ENCODE data around the gene DUSP18.
A peak's percentile ranks its signal among the peaks of the same experiment; 100 is the strongest.

The DUSP18 gene

GRCh38 chr22:30654361-30654760 lies 13.3 kb downstream of the DUSP18 start:
- no peak overlapping the region for H3K4ac ChIP-seq (ENCODE audit: low read depth, low read length)
- no peaks in the 10 kb centered on the region for H3K79me1 ChIP-seq (ENCODE audit: low read length)
- no peak overlapping the region for H3K4me3 ChIP-seq (ENCODE audit: low read depth, low read length)
- no peak overlapping the region for H3K9ac ChIP-seq (ENCODE audit: low read length)
- no peak overlapping the region for H3K14ac ChIP-seq (ENCODE audit: low read length)
- H3K9me3 ChIP-seq (ENCODE audit: insufficient read depth, low read depth, low read length), result no peaks in the 10 kb centered on the region
- no peak overlapping the region for H2BK120ac ChIP-seq (ENCODE audit: insufficient read depth, low read length, poor library complexity)
- no peak for DNase-seq
- H4K91ac ChIP-seq (ENCODE audit: low read depth, low read length), result no peak overlapping the region
- no CpG with 5 or more reads among the region's 14 CpGs for WGBS (ENCODE audit: extremely low coverage, insufficient coverage, insufficient read length)
- H4K8ac ChIP-seq (ENCODE audit: low read depth, low read length), result no peak overlapping the region
- no peak overlapping the region for H2BK5ac ChIP-seq (ENCODE audit: low read depth, low read length, poor library complexity)
- H3K23ac ChIP-seq (ENCODE audit: low read length), result no peak overlapping the region
- H2AK5ac ChIP-seq (ENCODE audit: low read length), result no peak overlapping the region
- no peaks in the 10 kb centered on the region for H3K27me3 ChIP-seq (ENCODE audit: insufficient read depth, low read length)
- no peaks in the 10 kb centered on the region for H3K4me1 ChIP-seq (ENCODE audit: control insufficient read depth in 1 of 2, insufficient read depth in 2 of 2, low read length in 2 of 2)
- no peaks in the 10 kb centered on the region for H3K36me3 ChIP-seq (ENCODE audit: control insufficient read depth in 1 of 2, insufficient read depth in 2 of 2, low read length in 2 of 2)
- no peak overlapping the region for H3K27ac ChIP-seq (ENCODE audit: low read depth, low read length)
- H4K12ac ChIP-seq (ENCODE audit: low read depth, low read length), result no peak overlapping the region
- H2BK12ac ChIP-seq (ENCODE audit: low read length), result no peak overlapping the region
- no peak overlapping the region for H3K4me2 ChIP-seq (ENCODE audit: low read length)
- H3K79me2 ChIP-seq (ENCODE audit: control insufficient read depth, insufficient read depth, low read length, poor library complexity), result no peaks in the 10 kb centered on the region
- H3K18ac ChIP-seq (ENCODE audit: low read length), result no peak overlapping the region
- no peak overlapping the region for H2AFZ ChIP-seq (ENCODE audit: insufficient read depth, low read length, poor library complexity)

GRCh38 chr22:30652852-30653251 lies 14.8 kb downstream of the DUSP18 start:
- Histone ChIP-seq H3K4me3 (ENCODE audit: low read depth, low read length) (no peak overlapping the region), H3K18ac (ENCODE audit: low read length) (no peak overlapping the region), H3K23ac (ENCODE audit: low read length) (no peak overlapping the region), H3K27me3 (ENCODE audit: insufficient read depth, low read length) (no peaks in the 10 kb centered on the region), H3K4me1 (ENCODE audit: control insufficient read depth in 1 of 2, insufficient read depth in 2 of 2, low read length in 2 of 2) (no peaks in the 10 kb centered on the region), H3K27ac (ENCODE audit: low read depth, low read length) (no peak overlapping the region), H2BK5ac (ENCODE audit: low read depth, low read length, poor library complexity) (no peak overlapping the region), H2BK12ac (ENCODE audit: low read length) (no peak overlapping the region), H2AK5ac (ENCODE audit: low read length) (no peak overlapping the region), H2AFZ (ENCODE audit: insufficient read depth, low read length, poor library complexity) (no peak overlapping the region), H3K79me1 (ENCODE audit: low read length) (no peaks in the 10 kb centered on the region), H3K79me2 (ENCODE audit: control insufficient read depth, insufficient read depth, low read length, poor library complexity) (no peaks in the 10 kb centered on the region), H3K36me3 (ENCODE audit: control insufficient read depth in 1 of 2, insufficient read depth in 2 of 2, low read length in 2 of 2) (no peaks in the 10 kb centered on the region), H2BK120ac (ENCODE audit: insufficient read depth, low read length, poor library complexity) (no peak overlapping the region), H3K9me3 (ENCODE audit: insufficient read depth, low read depth, low read length) (no peaks in the 10 kb centered on the region), H3K9ac (ENCODE audit: low read length) (no peak overlapping the region), H3K14ac (ENCODE audit: low read length) (no peak overlapping the region), H3K4ac (ENCODE audit: low read depth, low read length) (no peak overlapping the region), H4K12ac (ENCODE audit: low read depth, low read length) (no peak overlapping the region), H4K8ac (ENCODE audit: low read depth, low read length) (no peak overlapping the region), H3K4me2 (ENCODE audit: low read length) (no peak overlapping the region), H4K91ac (ENCODE audit: low read depth, low read length) (no peak overlapping the region)
- WGBS (ENCODE audit: extremely low coverage, insufficient coverage, insufficient read length), result no CpG with 5 or more reads among the region's 2 CpGs
- no peak for DNase-seq

- Histone ChIP-seq H3K4ac (ENCODE audit: low read depth, low read length) (no peak overlapping the region), H3K4me2 (ENCODE audit: low read length) (no peak overlapping the region), H3K79me1 (ENCODE audit: low read length) (no peaks in the 10 kb centered on the region), H3K14ac (ENCODE audit: low read length) (no peak overlapping the region), H2BK5ac (ENCODE audit: low read depth, low read length, poor library complexity) (no peak overlapping the region), H3K18ac (ENCODE audit: low read length) (no peak overlapping the region), H3K9me3 (ENCODE audit: insufficient read depth, low read depth, low read length) (no peaks in the 10 kb centered on the region), H3K27me3 (ENCODE audit: insufficient read depth, low read length) (no peaks in the 10 kb centered on the region), H3K4me3 (ENCODE audit: low read depth, low read length) (no peak overlapping the region), H3K27ac (ENCODE audit: low read depth, low read length) (no peak overlapping the region), H2AFZ (ENCODE audit: insufficient read depth, low read length, poor library complexity) (no peak overlapping the region), H3K36me3 (ENCODE audit: control insufficient read depth in 1 of 2, insufficient read depth in 2 of 2, low read length in 2 of 2) (no peaks in the 10 kb centered on the region), H2AK5ac (ENCODE audit: low read length) (no peak overlapping the region), H2BK120ac (ENCODE audit: insufficient read depth, low read length, poor library complexity) (no peak overlapping the region), H3K9ac (ENCODE audit: low read length) (no peak overlapping the region), H4K12ac (ENCODE audit: low read depth, low read length) (no peak overlapping the region), H4K91ac (ENCODE audit: low read depth, low read length) (no peak overlapping the region), H4K8ac (ENCODE audit: low read depth, low read length) (no peak overlapping the region), H2BK12ac (ENCODE audit: low read length) (no peak overlapping the region), H3K23ac (ENCODE audit: low read length) (no peak overlapping the region), H3K4me1 (ENCODE audit: control insufficient read depth in 1 of 2, insufficient read depth in 2 of 2, low read length in 2 of 2) (no peaks in the 10 kb centered on the region), H3K79me2 (ENCODE audit: control insufficient read depth, insufficient read depth, low read length, poor library complexity) (no peaks in the 10 kb centered on the region)
- no CpG with 5 or more reads among the region's 5 CpGs for WGBS (ENCODE audit: extremely low coverage, insufficient coverage, insufficient read length)
- DNase-seq, result no peak
Measured at GRCh38 chr22:30650508-30651116, 17.1 kb downstream of the DUSP18 start.

DNA sequence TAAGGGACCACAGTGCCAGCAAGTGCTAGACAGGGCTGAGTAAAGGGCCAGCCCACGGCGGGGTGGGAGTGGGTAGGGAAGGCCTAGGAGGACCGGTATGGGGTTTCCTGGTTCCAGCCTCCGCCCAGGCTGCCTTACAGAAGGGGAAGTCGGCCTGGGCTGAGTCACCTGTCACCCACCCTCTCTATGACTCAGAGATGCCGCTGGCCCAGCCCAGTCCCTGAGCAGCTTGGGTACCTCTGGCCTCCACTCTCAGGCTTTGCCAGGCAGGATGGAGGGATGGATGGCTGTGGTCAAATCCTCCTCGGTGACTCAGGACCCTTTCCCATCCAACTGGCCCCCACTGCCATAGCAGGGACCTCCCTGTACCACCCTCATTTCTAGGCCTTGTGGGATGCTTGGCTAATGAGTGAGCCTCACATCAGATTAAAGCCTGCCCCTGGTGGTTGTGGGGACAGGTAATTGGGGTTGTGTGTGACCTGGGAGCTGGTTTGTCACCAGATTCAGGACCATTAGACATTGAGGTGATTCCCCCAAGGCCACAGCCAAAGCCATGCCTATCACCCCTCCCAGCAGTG lies 18.2 kb downstream of the DUSP18 start:
- DNase-seq, result peak; percentile 50 to 54
- H3K14ac ChIP-seq (ENCODE audit: low read length), result no peak overlapping the region

More for the DNA sequence above, 18.2 kb downstream of the DUSP18 start:
- Histone ChIP-seq H3K36me3 (ENCODE audit: control insufficient read depth in 1 of 2, insufficient read depth in 2 of 2, low read length in 2 of 2) (no peaks in the 10 kb centered on the region), H3K4me3 (ENCODE audit: low read depth, low read length) (no peak overlapping the region), H4K8ac (ENCODE audit: low read depth, low read length) (no peak overlapping the region), H3K9ac (ENCODE audit: low read length) (no peak overlapping the region), H3K79me1 (ENCODE audit: low read length) (no peaks in the 10 kb centered on the region), H3K27me3 (ENCODE audit: insufficient read depth, low read length) (no peaks in the 10 kb centered on the region), H2AK5ac (ENCODE audit: low read length) (no peak overlapping the region), H3K9me3 (ENCODE audit: insufficient read depth, low read depth, low read length) (no peaks in the 10 kb centered on the region), H2BK120ac (ENCODE audit: insufficient read depth, low read length, poor library complexity) (no peak overlapping the region), H2BK5ac (ENCODE audit: low read depth, low read length, poor library complexity) (no peak overlapping the region), H4K91ac (ENCODE audit: low read depth, low read length) (no peak overlapping the region), H3K79me2 (ENCODE audit: control insufficient read depth, insufficient read depth, low read length, poor library complexity) (no peaks in the 10 kb centered on the region), H2AFZ (ENCODE audit: insufficient read depth, low read length, poor library complexity) (no peak overlapping the region), H3K27ac (ENCODE audit: low read depth, low read length) (no peak overlapping the region), H4K12ac (ENCODE audit: low read depth, low read length) (no peak overlapping the region), H3K4me2 (ENCODE audit: low read length) (no peak overlapping the region), H3K23ac (ENCODE audit: low read length) (no peak overlapping the region), H3K4ac (ENCODE audit: low read depth, low read length) (no peak overlapping the region), H3K4me1 (ENCODE audit: control insufficient read depth in 1 of 2, insufficient read depth in 2 of 2, low read length in 2 of 2) (no peaks in the 10 kb centered on the region), H3K18ac (ENCODE audit: low read length) (no peak overlapping the region), H2BK12ac (ENCODE audit: low read length) (no peak overlapping the region)
- no CpG with 5 or more reads among the region's 7 CpGs for WGBS (ENCODE audit: extremely low coverage, insufficient coverage, insufficient read length)

Data from trophoblast cell (in vitro differentiated cells and primary cell).